ENCODE data around the gene TGFBR2. TPM values are rescaled to one million over a fixed set of nuclear protein-coding genes. Genes with fewer than 3 reads are reported as not detected.

TGFBR2 gene
- total RNA-seq, 1 experiment from 2014 or later, result 45.9 TPM

GRCh38 chr3:30711867-30712266, 105.5 kb downstream of the TGFBR2 start:
- no peaks in the 10 kb centered on the region for H3K36me3 ChIP-seq (ENCODE audit: control insufficient read depth, insufficient read depth, low read length)
- ChIA-PET POLR2A (no interaction called here), CTCF (no interaction called here)
- BruUV-seq (replicated peaks), result no TSS peak
- no peaks in the 10 kb centered on the region for H3K4me1 ChIP-seq (ENCODE audit: control insufficient read depth, insufficient read depth, low read length)
- DNase-seq (ENCODE audit: low read depth, low spot score), result no peak
- no peak for ATAC-seq
- H3K27me3 ChIP-seq (ENCODE audit: control insufficient read depth, insufficient read depth, low read length), result no peaks in the 10 kb centered on the region
- in situ Hi-C loops (cut with HindIII; ENCODE audit: low pct_unique_long_range_greater_than_20kb, low sequenced_read_pairs), result no loop called here
- intact Hi-C loops (cut with micrococcal nuclease; ENCODE audit: unreplicated experiment), result no loop called here
- H3K27ac ChIP-seq (ENCODE audit: low read length), result no peak overlapping the region; the same call in 1 of the 2 replicates
- TF ChIP-seq SIN3A (IDR thresholded peaks at IDR 0.05; ENCODE audit: borderline replicate concordance, insufficient read depth, low read depth, low read length) (no peak), REST (IDR thresholded peaks at IDR 0.05; ENCODE audit: insufficient read depth in 1 of 2, low read depth in 2 of 2, low read length in 1 of 2) (no peak), POLR2AphosphoS5 (IDR thresholded peaks at IDR 0.05; ENCODE audit: low read depth, low read length) (no peak), TCF7L2 (IDR thresholded peaks at IDR 0.05; ENCODE audit: low read depth, low read length) (no peak)
- H3K4me3 ChIP-seq (ENCODE audit: low read depth in 2 of 2, low read length in 2 of 2), result no peak overlapping the region
- H3K9me3 ChIP-seq (ENCODE audit: control insufficient read depth, insufficient read depth, low read depth, low read length), result no peaks in the 10 kb centered on the region

GRCh38 chr3:30712991-30713390, 106.6 kb downstream of the TGFBR2 start:
- ChIA-PET CTCF (no interaction called here), POLR2A (no interaction called here)
- no peaks in the 10 kb centered on the region for H3K9me3 ChIP-seq (ENCODE audit: control insufficient read depth, insufficient read depth, low read depth, low read length)
- H3K27me3 ChIP-seq (ENCODE audit: control insufficient read depth, insufficient read depth, low read length), result no peaks in the 10 kb centered on the region
- in situ Hi-C loops (cut with HindIII; ENCODE audit: low pct_unique_long_range_greater_than_20kb, low sequenced_read_pairs) (no loop called here), intact Hi-C loops (cut with micrococcal nuclease; ENCODE audit: unreplicated experiment) (no loop called here)
- H3K27ac ChIP-seq (ENCODE audit: low read length), result no peak overlapping the region
- no peak for ATAC-seq
- BruUV-seq (replicated peaks), result no TSS peak
- H3K4me1 ChIP-seq (ENCODE audit: control insufficient read depth, insufficient read depth, low read length), result no peaks in the 10 kb centered on the region
- no peak overlapping the region for H3K4me3 ChIP-seq (ENCODE audit: low read depth in 2 of 2, low read length in 2 of 2)
- no peaks in the 10 kb centered on the region for H3K36me3 ChIP-seq (ENCODE audit: control insufficient read depth, insufficient read depth, low read length)
- TF ChIP-seq TCF7L2 (IDR thresholded peaks at IDR 0.05; ENCODE audit: low read depth, low read length) (no peak), CTCF (IDR thresholded peaks at IDR 0.05) (no peak), SIN3A (IDR thresholded peaks at IDR 0.05; ENCODE audit: borderline replicate concordance, insufficient read depth, low read depth, low read length) (no peak), REST (IDR thresholded peaks at IDR 0.05; ENCODE audit: insufficient read depth in 1 of 2, low read depth in 2 of 2, low read length in 1 of 2) (no peak), POLR2AphosphoS5 (IDR thresholded peaks at IDR 0.05; ENCODE audit: low read depth, low read length) (no peak)
- no peak for DNase-seq (ENCODE audit: low read depth, low spot score)

Data from Panc1 (cell line).